ENCODE results near the gene CCDC88C.

CCDC88C gene

GRCh38 chr14:91377700-91378652 lies 39.6 kb downstream of the CCDC88C start:
- no peak for DNase-seq (ENCODE audit: low spot score)

GRCh38 chr14:91376547-91377477 lies 40.8 kb downstream of the CCDC88C start:
- DNase-seq (ENCODE audit: low spot score): no peak

- DNase-seq (ENCODE audit: low spot score): no peak
Observed at GRCh38 chr14:91375720-91376452, 41.7 kb downstream of the CCDC88C start.

GRCh38 chr14:91374879-91375702 lies 42.5 kb downstream of the CCDC88C start:
- no peak for DNase-seq (ENCODE audit: low spot score)

GRCh38 chr14:91374287-91374878 lies 43.2 kb downstream of the CCDC88C start:
- DNase-seq (ENCODE audit: low spot score): no peak

- DNase-seq (ENCODE audit: low spot score): no peak
Observed at GRCh38 chr14:91373591-91374254, 43.9 kb downstream of the CCDC88C start.

GRCh38 chr14:91372671-91373495 lies 44.7 kb downstream of the CCDC88C start:
- no peak for DNase-seq (ENCODE audit: low spot score)

- no peak for DNase-seq (ENCODE audit: low spot score)
Observed at GRCh38 chr14:91371990-91372375, 45.6 kb downstream of the CCDC88C start.

- DNase-seq (ENCODE audit: low spot score): peak; percentile 41
Observed at GRCh38 chr14:91371011-91371989, 46.3 kb downstream of the CCDC88C start.

GRCh38 chr14:91369628-91370445 lies 47.8 kb downstream of the CCDC88C start:
- no peak for DNase-seq (ENCODE audit: low spot score)

- DNase-seq (ENCODE audit: low spot score): no peak
Observed at GRCh38 chr14:91368776-91369416, 48.7 kb downstream of the CCDC88C start.

- DNase-seq (ENCODE audit: low spot score): no peak
Observed at GRCh38 chr14:91367173-91368171, 50.1 kb downstream of the CCDC88C start.

GRCh38 chr14:91366749-91367148 lies 50.9 kb downstream of the CCDC88C start:
- no peak for DNase-seq (ENCODE audit: low spot score)

GRCh38 chr14:91365552-91365951 lies 52.1 kb downstream of the CCDC88C start:
- no peak for DNase-seq (ENCODE audit: low spot score)

GRCh38 chr14:91364524-91365270 lies 52.9 kb downstream of the CCDC88C start:
- DNase-seq (ENCODE audit: low spot score): no peak

Measured in ecto neural progenitor cell (in vitro differentiated cells).